Mesothelial cell of epicardium (in vitro differentiated cells): ENCODE data around the gene SMARCD3. TPM values are rescaled to one million over a fixed set of nuclear protein-coding genes. Genes with fewer than 3 reads are reported as not detected.

Experiments used
- DNase-seq, 2 experiments: peaks; one replicate each; pipeline ENCODE4 v3.0.0; 2021; ENCODE audit warnings: low spot score in 2 of 2; ENCODE audit not compliant: unreplicated experiment in 2 of 2
- H3K27ac Mint-ChIP-seq: 2 replicates; pipeline ENCODE4 v1.8.0; 2021; ENCODE audit warnings: mixed read lengths
- H3K27me3 Mint-ChIP-seq: 2 replicates; pipeline ENCODE4 v1.8.0; 2021; ENCODE audit warnings: low read depth, mixed read lengths
- H3K36me3 Mint-ChIP-seq: 2 replicates; pipeline ENCODE4 v1.8.0; 2021; ENCODE audit warnings: mixed read lengths
- H3K4me1 Mint-ChIP-seq: 2 replicates; pipeline ENCODE4 v1.8.0; 2021; ENCODE audit warnings: mixed read lengths
- H3K4me3 Mint-ChIP-seq: 2 replicates; pipeline ENCODE4 v1.8.0; 2021; ENCODE audit warnings: mild to moderate bottlenecking, moderate library complexity, mixed read lengths
- H3K9me3 Mint-ChIP-seq: 2 replicates; pipeline ENCODE4 v1.8.0; 2021; ENCODE audit warnings: mixed read lengths
- total RNA-seq: library from RNA; stranded (reverse); gene quantifications from 3 replicates; pipeline ENCODE4 v1.2.1, GENCODE V29; 2021
- TF ChIP-seq, protein P1 (sequence below): fragments of 200-600 bp; sonication (generic); IDR thresholded peaks from one replicate; pipeline ENCODE4 v1.5.0; 2021; ENCODE audit warnings: antibody characterized with exemption; ENCODE audit not compliant: unreplicated experiment

Gene SMARCD3
- total RNA-seq, 1 donor from 2014 or later: 114 TPM

DNA sequence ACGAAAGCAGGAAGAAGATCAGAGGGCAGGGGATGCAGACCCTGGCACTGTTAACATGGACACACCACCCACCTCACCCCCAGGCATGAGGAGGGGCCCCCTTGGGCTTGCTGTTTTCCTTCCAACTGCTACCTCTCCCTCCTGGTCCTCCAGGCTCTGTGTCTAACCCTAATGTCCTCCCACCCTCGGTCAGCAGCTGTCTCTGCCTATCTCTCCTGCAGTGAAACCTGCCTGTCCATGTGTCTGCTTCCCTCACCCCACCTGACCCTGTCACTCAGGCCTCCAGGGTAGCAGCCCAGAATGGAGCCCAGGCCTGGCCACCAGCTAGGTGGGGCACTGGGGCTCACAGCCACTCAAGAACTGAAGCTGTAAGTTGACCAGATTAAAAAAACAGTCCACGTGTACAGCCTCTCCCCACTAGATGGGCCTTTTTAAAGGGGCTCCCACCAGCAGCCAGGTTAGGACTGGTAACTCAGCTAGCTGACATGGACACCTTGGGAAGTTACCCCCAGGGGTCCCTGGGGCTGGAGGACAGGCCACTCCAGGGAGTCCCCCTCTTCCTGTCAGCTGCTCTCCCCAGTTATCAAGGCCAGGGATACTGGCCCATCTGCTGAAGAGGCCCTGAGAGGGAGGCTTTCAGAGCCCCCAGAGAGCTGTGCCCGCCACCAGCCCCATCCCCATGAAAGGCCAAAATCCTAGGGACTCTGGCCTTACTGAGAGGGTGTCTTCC is 1.5 kb downstream of the SMARCD3 start:
- Mint-ChIP-seq H3K27ac (peak overlapping the region; percentile 92), H3K27me3 (no peaks in the 10 kb centered on the region), H3K36me3 (peaks cover 1% of the 10 kb centered on the region), H3K4me3 (peak overlapping the region; percentile 99), H3K9me3 (no peaks in the 10 kb centered on the region), H3K4me1 (peaks cover 58% of the 10 kb centered on the region)
- TF ChIP-seq, protein P1, sequence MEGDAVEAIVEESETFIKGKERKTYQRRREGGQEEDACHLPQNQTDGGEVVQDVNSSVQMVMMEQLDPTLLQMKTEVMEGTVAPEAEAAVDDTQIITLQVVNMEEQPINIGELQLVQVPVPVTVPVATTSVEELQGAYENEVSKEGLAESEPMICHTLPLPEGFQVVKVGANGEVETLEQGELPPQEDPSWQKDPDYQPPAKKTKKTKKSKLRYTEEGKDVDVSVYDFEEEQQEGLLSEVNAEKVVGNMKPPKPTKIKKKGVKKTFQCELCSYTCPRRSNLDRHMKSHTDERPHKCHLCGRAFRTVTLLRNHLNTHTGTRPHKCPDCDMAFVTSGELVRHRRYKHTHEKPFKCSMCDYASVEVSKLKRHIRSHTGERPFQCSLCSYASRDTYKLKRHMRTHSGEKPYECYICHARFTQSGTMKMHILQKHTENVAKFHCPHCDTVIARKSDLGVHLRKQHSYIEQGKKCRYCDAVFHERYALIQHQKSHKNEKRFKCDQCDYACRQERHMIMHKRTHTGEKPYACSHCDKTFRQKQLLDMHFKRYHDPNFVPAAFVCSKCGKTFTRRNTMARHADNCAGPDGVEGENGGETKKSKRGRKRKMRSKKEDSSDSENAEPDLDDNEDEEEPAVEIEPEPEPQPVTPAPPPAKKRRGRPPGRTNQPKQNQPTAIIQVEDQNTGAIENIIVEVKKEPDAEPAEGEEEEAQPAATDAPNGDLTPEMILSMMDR: no peak
- no peak for DNase-seq

- Mint-ChIP-seq H3K9me3 (no peaks in the 10 kb centered on the region), H3K4me3 (peak overlapping the region; percentile 99), H3K4me1 (peaks cover 57% of the 10 kb centered on the region), H3K36me3 (peaks cover 2% of the 10 kb centered on the region), H3K27me3 (no peaks in the 10 kb centered on the region), H3K27ac (peak overlapping the region; percentile 92)
- TF ChIP-seq, protein P1: no peak
- DNase-seq: no peak
Measured at GRCh38 chr7:151246102-151246850, 2.2 kb downstream of the SMARCD3 start.

DNA sequence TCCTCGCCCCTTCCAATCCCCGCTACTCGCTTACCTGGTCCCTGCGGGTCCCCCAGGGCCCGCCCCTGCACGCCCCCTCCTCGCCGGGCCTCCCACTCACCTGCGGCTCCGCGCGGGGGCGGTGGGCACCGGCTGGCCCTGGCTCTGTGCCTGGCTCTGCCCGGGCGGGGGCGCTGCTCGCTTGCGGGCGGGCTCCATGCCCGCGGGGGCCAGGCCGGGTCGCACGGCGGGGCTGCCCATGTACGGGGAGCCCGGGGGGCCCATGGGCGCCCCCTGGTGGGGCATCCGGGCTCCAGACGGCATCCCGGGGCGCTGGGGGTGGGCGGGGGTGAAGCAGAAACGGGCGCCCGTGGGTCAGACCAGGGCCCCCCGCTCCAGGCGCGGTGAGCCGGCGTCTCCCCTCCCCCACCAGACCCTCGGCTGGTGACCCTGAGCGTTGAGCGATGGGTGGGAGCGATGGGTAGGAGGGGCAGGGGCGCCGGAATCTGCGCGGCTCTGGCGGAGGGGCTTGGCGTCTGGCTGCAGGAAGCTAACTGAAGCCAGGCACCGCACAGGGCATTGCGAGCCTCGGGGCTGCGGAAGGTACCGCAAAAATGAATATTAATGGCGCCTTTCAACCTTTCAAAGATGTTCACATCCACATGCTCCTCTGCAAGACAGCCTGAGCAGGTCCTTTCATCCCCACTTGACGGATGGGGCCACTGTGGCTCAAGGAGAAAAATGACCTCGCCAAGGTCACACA is 3.0 kb downstream of the SMARCD3 start:
- Mint-ChIP-seq H3K27me3 (no peaks in the 10 kb centered on the region), H3K36me3 (peaks cover 2% of the 10 kb centered on the region), H3K9me3 (no peaks in the 10 kb centered on the region), H3K4me1 (peaks cover 50% of the 10 kb centered on the region), H3K4me3 (peak overlapping the region; percentile 99), H3K27ac (no peak overlapping the region)
- TF ChIP-seq, protein P1: peak; percentile 79
- peak; percentile 44 to 74 for DNase-seq

DNA sequence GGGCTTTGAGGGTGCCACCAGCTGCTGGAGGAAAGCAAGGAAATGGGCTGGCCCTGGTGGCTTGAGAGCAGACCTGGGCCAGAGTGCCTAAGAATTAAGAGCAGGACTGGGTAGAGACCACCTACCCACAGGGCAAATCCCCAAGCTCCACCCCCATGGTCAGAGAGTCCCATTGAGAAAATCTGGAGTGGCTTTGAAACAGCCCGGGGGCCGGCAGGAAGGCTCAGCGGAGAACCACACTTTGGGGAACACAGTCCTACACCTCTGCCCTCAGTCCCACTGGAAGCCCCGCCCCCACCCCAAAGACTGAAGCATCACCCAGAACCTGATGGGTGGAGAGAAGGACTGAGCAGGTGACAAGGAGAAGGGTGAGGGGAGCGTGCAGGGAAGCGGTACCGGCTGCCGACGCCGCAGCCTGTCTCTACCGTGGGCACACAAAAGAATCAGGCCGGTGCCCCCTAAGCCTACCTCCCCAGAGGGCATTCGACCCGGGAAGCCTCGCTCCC is 3.6 kb downstream of the SMARCD3 start:
- DNase-seq: no peak
- no peaks in the 10 kb centered on the region for H3K27me3 Mint-ChIP-seq
- TF ChIP-seq, protein P1: no peak
- H3K36me3 Mint-ChIP-seq: peaks cover 5% of the 10 kb centered on the region
- H3K27ac Mint-ChIP-seq: peak overlapping the region; percentile 36
- H3K4me1 Mint-ChIP-seq: peaks cover 43% of the 10 kb centered on the region
- H3K9me3 Mint-ChIP-seq: no peaks in the 10 kb centered on the region
- H3K4me3 Mint-ChIP-seq: peak overlapping the region; percentile 60

- Mint-ChIP-seq H3K27me3 (no peaks in the 10 kb centered on the region), H3K27ac (peak overlapping the region; percentile 36)
- TF ChIP-seq, protein P1: peak; percentile 81
Measured at GRCh38 chr7:151244196-151244840, 4.2 kb downstream of the SMARCD3 start.

More at GRCh38 chr7:151244196-151244840, 4.2 kb downstream of the SMARCD3 start:
- DNase-seq: peak in 1 of 2 experiments; percentile 66
- Mint-ChIP-seq H3K36me3 (peaks cover 5% of the 10 kb centered on the region), H3K9me3 (no peaks in the 10 kb centered on the region), H3K4me1 (peaks cover 37% of the 10 kb centered on the region), H3K4me3 (peak overlapping the region; percentile 60)
